HepG2 (cell line): ENCODE results near the gene FGF21. TPM values are rescaled to one million over a fixed set of nuclear protein-coding genes. Genes with fewer than 3 reads are reported as not detected.

Source experiments
- AKNA ChIP-seq: sonication (generic); formaldehyde crosslinking; IDR thresholded peaks from 2 replicates; pipeline ENCODE4 v1.4.0; 2020; ENCODE audit warnings: missing genetic modification reagents, borderline replicate concordance
- DNMT1 ChIP-seq: sonication (generic); formaldehyde crosslinking; IDR thresholded peaks from 2 replicates; pipeline ENCODE4 v1.5.1; 2020; ENCODE audit warnings: mild to moderate bottlenecking, missing genetic modification reagents
- FOSL1 ChIP-seq: sonication (generic); formaldehyde crosslinking; IDR thresholded peaks from 2 replicates; pipeline ENCODE4 v1.9.0; 2021; ENCODE audit warnings: missing genetic modification reagents, borderline replicate concordance
- GFI1 ChIP-seq: sonication (generic); formaldehyde crosslinking; IDR thresholded peaks from 2 replicates; pipeline ENCODE4 v1.5.0; 2020; ENCODE audit warnings: missing genetic modification reagents, mild to moderate bottlenecking, borderline replicate concordance
- HMGXB3 ChIP-seq: sonication (generic); formaldehyde crosslinking; IDR thresholded peaks from 2 replicates; pipeline ENCODE4 v1.4.0; 2020; ENCODE audit warnings: missing genetic modification reagents, borderline replicate concordance
- KLF6 ChIP-seq: IDR thresholded peaks from 2 replicates; pipeline ENCODE4 v1.8.0; 2016; ENCODE audit warnings: missing biosample characterization, missing genetic modification reagents
- NFYB ChIP-seq: sonication (generic); formaldehyde crosslinking; IDR thresholded peaks from 2 replicates; pipeline ENCODE4 v1.4.0; 2020; ENCODE audit warnings: missing genetic modification reagents
- TRIM24 ChIP-seq: sonication (generic); formaldehyde crosslinking; IDR thresholded peaks from 2 replicates; pipeline ENCODE4 v1.8.0; 2022; ENCODE audit warnings: mild to moderate bottlenecking, missing genetic modification reagents
- ZBTB46 ChIP-seq: sonication (generic); formaldehyde crosslinking; IDR thresholded peaks from 2 replicates; pipeline ENCODE4 v1.4.0; 2020; ENCODE audit warnings: mild to moderate bottlenecking, missing genetic modification reagents, borderline replicate concordance
- ZNF292 ChIP-seq: sonication (generic); formaldehyde crosslinking; IDR thresholded peaks from 2 replicates; pipeline ENCODE4 v1.8.1; 2022; ENCODE audit warnings: mild to moderate bottlenecking, low read depth, missing genetic modification reagents, borderline replicate concordance
- ZNF547 ChIP-seq: sonication (generic); formaldehyde crosslinking; IDR thresholded peaks from 2 replicates; pipeline ENCODE4 v1.5.1; 2020; ENCODE audit warnings: mild to moderate bottlenecking, missing genetic modification reagents
- ZNF614 ChIP-seq: IDR thresholded peaks from 2 replicates; pipeline ENCODE4 v1.6.1; 2018; ENCODE audit warnings: missing biosample characterization, missing genetic modification reagents, inconsistent platforms, borderline replicate concordance
- ZNF704 ChIP-seq: sonication (generic); formaldehyde crosslinking; IDR thresholded peaks from 2 replicates; pipeline ENCODE4 v1.8.1; 2023; ENCODE audit warnings: mild to moderate bottlenecking, inconsistent platforms, moderate library complexity, missing genetic modification reagents, borderline replicate concordance
- ZNF772 ChIP-seq: sonication (generic); formaldehyde crosslinking; IDR thresholded peaks from 2 replicates; pipeline ENCODE4 v1.5.0; 2020; ENCODE audit warnings: mild to moderate bottlenecking, missing genetic modification reagents
- ZNF776 ChIP-seq: sonication (generic); formaldehyde crosslinking; IDR thresholded peaks from 2 replicates; pipeline ENCODE4 v1.4.0; 2020; ENCODE audit warnings: mild to moderate bottlenecking, missing genetic modification reagents
- ZNF850 ChIP-seq: sonication (generic); formaldehyde crosslinking; conservative IDR thresholded peaks from 2 replicates; pipeline ENCODE4 v1.9.0; 2021; ENCODE audit warnings: mild to moderate bottlenecking, missing genetic modification reagents
- ZSCAN22 ChIP-seq: sonication (generic); formaldehyde crosslinking; IDR thresholded peaks from 2 replicates; pipeline ENCODE4 v1.4.0; 2020; ENCODE audit warnings: mild to moderate bottlenecking, missing genetic modification reagents
- polyA plus RNA-seq, 8 experiments: library from polyadenylated mRNA; depleted of rRNA in 3 of 8; stranded (reverse) in 7 of 8; unstranded in 1 of 8; fragments of >200 nt; fragmentation: Illumina TruSeq in 4 of 8; extraction: Trizol in 4 of 8; gene quantifications; 2 replicates each; pipeline versions ENCODE4 v1.2.1 to v1.2.3, GENCODE V29; 2011 to 2016; ENCODE audit warnings: low read depth in 4 of 8, missing spikeins in 1 of 8, mixed read lengths in 1 of 8; ENCODE audit not compliant: insufficient read depth in 1 of 8
- total RNA-seq, 5 experiments: library from RNA; depleted of rRNA; stranded (reverse); fragments of >200 nt; fragmentation: Illumina TruSeq; extraction: Trizol; gene quantifications; 2 replicates each; pipeline ENCODE4 v1.2.3, GENCODE V29; 2016; ENCODE audit warnings: low read depth in 1 of 5

Gene FGF21
- total and polyA plus RNA-seq, 2 of the 13 experiments (the other 11 are each of a cell fraction or from before 2014, with no cell fraction given): 0.17 TPM; not detected in 1

GRCh38 chr19:48772503-48772953 lies 17.2 kb downstream of the FGF21 start (continued):
- TF ChIP-seq ZNF704 (CRISPR knock-in tag): no peak
- TF ChIP-seq ZSCAN22 (CRISPR knock-in tag): no peak
- TF ChIP-seq ZNF292: no peak; the same call in 1 of the 2 replicates
- TF ChIP-seq DNMT1 (CRISPR knock-in tag): no peak
- no peak for TF ChIP-seq GFI1 (CRISPR knock-in tag)
- no peak for TF ChIP-seq ZBTB46 (CRISPR knock-in tag)
- no peak for TF ChIP-seq AKNA (CRISPR knock-in tag)
- no peak for TF ChIP-seq ZNF776 (CRISPR knock-in tag)
- no peak for TF ChIP-seq HMGXB3
- TF ChIP-seq FOSL1 (CRISPR knock-in tag): no peak
- no peak for TF ChIP-seq KLF6 (CRISPR knock-in tag)
- no peak for TF ChIP-seq ZNF772
- no peak for TF ChIP-seq ZNF614 (CRISPR knock-in tag)
- TF ChIP-seq ZNF547 (CRISPR knock-in tag): no peak
- TF ChIP-seq ZNF850 (CRISPR knock-in tag): no peak
- no peak for TF ChIP-seq NFYB (CRISPR knock-in tag)
- TF ChIP-seq TRIM24 (CRISPR knock-in tag): no peak
